Measurements from ENCODE around the gene TFF2.

Gene TFF2

GRCh38 chr21:42365770-42366169 is 15.0 kb upstream of the TFF2 start:
- FAIRE-seq = no peak

GRCh38 chr21:42364304-42364865 is 13.6 kb upstream of the TFF2 start:
- no peak for FAIRE-seq

GRCh38 chr21:42363312-42363711 is 12.5 kb upstream of the TFF2 start:
- no peak for FAIRE-seq

- no peak for FAIRE-seq
Measured at GRCh38 chr21:42362700-42363099, 11.9 kb upstream of the TFF2 start.

- no peak for FAIRE-seq
Measured at GRCh38 chr21:42362198-42362597, 11.4 kb upstream of the TFF2 start.

- FAIRE-seq = no peak
Measured at GRCh38 chr21:42361286-42361685, 10.5 kb upstream of the TFF2 start.

GRCh38 chr21:42360317-42360716 is 9.5 kb upstream of the TFF2 start:
- no peak for FAIRE-seq

GRCh38 chr21:42358937-42359336 is 8.1 kb upstream of the TFF2 start:
- no peak for FAIRE-seq

GRCh38 chr21:42358261-42358660 is 7.5 kb upstream of the TFF2 start:
- no peak for FAIRE-seq

- FAIRE-seq = no peak
Measured at GRCh38 chr21:42357307-42357706, 6.5 kb upstream of the TFF2 start.

- FAIRE-seq = no peak
Measured at GRCh38 chr21:42356650-42357049, 5.9 kb upstream of the TFF2 start.

GRCh38 chr21:42356046-42356445 is 5.3 kb upstream of the TFF2 start:
- FAIRE-seq = no peak

GRCh38 chr21:42353623-42354022 is 2.8 kb upstream of the TFF2 start:
- FAIRE-seq = no peak

GRCh38 chr21:42352441-42353095 is 1.8 kb upstream of the TFF2 start:
- FAIRE-seq = no peak

- FAIRE-seq = no peak
Measured at GRCh38 chr21:42351626-42352440, 1.0 kb upstream of the TFF2 start.

GRCh38 chr21:42350318-42350910 is 380 bp downstream of the TFF2 start:
- FAIRE-seq = no peak

- no peak for FAIRE-seq
Measured at GRCh38 chr21:42349420-42350317, 1.1 kb downstream of the TFF2 start.

- no peak for FAIRE-seq
Measured at GRCh38 chr21:42348762-42349161, 2.0 kb downstream of the TFF2 start.

GRCh38 chr21:42347601-42348327 is 3.0 kb downstream of the TFF2 start:
- FAIRE-seq = no peak

GRCh38 chr21:42346866-42347600 is 3.8 kb downstream of the TFF2 start:
- FAIRE-seq = no peak

GRCh38 chr21:42346441-42346840 is 4.4 kb downstream of the TFF2 start:
- no peak for FAIRE-seq

Measured in endometrium (tissue), 2 donors.